Liver (tissue), 9 donors: Measurements from ENCODE around the gene TRIM67. TPM values are rescaled to one million over a fixed set of nuclear protein-coding genes. Genes with fewer than 3 reads are reported as not detected.

Experiments used
- DNase-seq: peaks from one replicate; pipeline ENCODE4 v3.0.0-alpha.2; 2017; ENCODE audit warnings: low spot score
- H3K27ac ChIP-seq, 2 donors: one replicate each; pipeline ENCODE4 v1.7.0; 2013; ENCODE audit warnings: inconsistent platforms in 2 of 2, low read length in 2 of 2, control low read depth in 1 of 2, low read depth in 1 of 2, mild to moderate bottlenecking in 1 of 2
- H3K27me3 ChIP-seq, 4 donors: one replicate each; pipeline versions ENCODE4 v1.6.1 to v1.7.0; 2013; ENCODE audit warnings: low read length in 3 of 4, inconsistent platforms in 1 of 4, mild to moderate bottlenecking in 1 of 4, moderate library complexity in 1 of 4; ENCODE audit not compliant: control insufficient read depth in 4 of 4, insufficient read depth in 4 of 4
- H3K36me3 ChIP-seq, 4 donors: one replicate each; pipeline versions ENCODE4 v1.6.1 to v1.7.0; 2013; ENCODE audit warnings: low read length in 3 of 4, mild to moderate bottlenecking in 3 of 4, low read depth in 1 of 4, moderate library complexity in 1 of 4; ENCODE audit not compliant: control insufficient read depth in 4 of 4, insufficient read depth in 3 of 4
- H3K4me1 ChIP-seq, 4 donors: one replicate each; pipeline versions ENCODE4 v1.6.1 to v1.7.0; 2013; ENCODE audit warnings: low read length in 3 of 4, mild to moderate bottlenecking in 3 of 4, moderate library complexity in 1 of 4; ENCODE audit not compliant: control insufficient read depth in 4 of 4, insufficient read depth in 4 of 4
- H3K4me3 ChIP-seq, 3 donors: one replicate each; pipeline versions ENCODE4 v1.6.1 to v1.7.0; 2013; ENCODE audit warnings: low read length in 3 of 3, control low read depth in 1 of 3, low read depth in 1 of 3, mild to moderate bottlenecking in 1 of 3
- H3K9ac ChIP-seq, 2 donors: one replicate each; pipeline ENCODE4 v1.7.0; 2013; ENCODE audit warnings: low read length in 2 of 2, mild to moderate bottlenecking in 2 of 2, moderate library complexity in 2 of 2, control low read depth in 1 of 2, low read depth in 1 of 2
- H3K9me3 ChIP-seq, 4 donors: one replicate each; pipeline versions ENCODE4 v1.6.1 to v1.7.0; 2013; ENCODE audit warnings: low read length in 3 of 4; ENCODE audit not compliant: control insufficient read depth in 4 of 4
- EGR1 ChIP-seq, 2 donors: IDR thresholded peaks; 2 replicates each; pipeline ENCODE4 v1.6.1; 2016 to 2018; ENCODE audit warnings: antibody characterized with exemption in 2 of 2, low read depth in 2 of 2
- FOXA1 ChIP-seq: IDR thresholded peaks from 2 replicates; pipeline ENCODE4 v1.6.1; 2016; ENCODE audit warnings: antibody characterized with exemption
- FOXA2 ChIP-seq: IDR thresholded peaks from 2 replicates; pipeline ENCODE4 v1.6.1; 2016; ENCODE audit warnings: antibody characterized with exemption
- GABPA ChIP-seq, 2 donors: IDR thresholded peaks in 1 of 2; conservative IDR thresholded peaks in 1 of 2; 2 replicates each; pipeline ENCODE4 v1.6.1; 2016; ENCODE audit warnings: antibody characterized with exemption in 2 of 2, mild to moderate bottlenecking in 1 of 2, moderate library complexity in 1 of 2
- HNF4A ChIP-seq, 2 donors: conservative IDR thresholded peaks; 2 replicates each; pipeline ENCODE4 v1.6.1; 2016; ENCODE audit warnings: antibody characterized with exemption in 2 of 2, mild to moderate bottlenecking in 2 of 2
- HNF4G ChIP-seq: IDR thresholded peaks from 2 replicates; pipeline ENCODE4 v1.6.1; 2016; ENCODE audit warnings: antibody characterized with exemption
- JUND ChIP-seq, 2 donors: IDR thresholded peaks; 2 replicates each; pipeline ENCODE4 v1.6.1; 2016; ENCODE audit warnings: antibody characterized with exemption in 2 of 2
- NR2F2 ChIP-seq: IDR thresholded peaks from 2 replicates; pipeline ENCODE4 v1.6.1; 2016; ENCODE audit warnings: antibody characterized with exemption
- RAD21 ChIP-seq, 2 donors: IDR thresholded peaks; 2 replicates each; pipeline ENCODE4 v1.6.1; 2016; ENCODE audit warnings: antibody characterized with exemption in 2 of 2, mild to moderate bottlenecking in 2 of 2
- RXRA ChIP-seq, 2 donors: IDR thresholded peaks; 2 replicates each; pipeline ENCODE4 v1.6.1; 2017 to 2018; ENCODE audit warnings: antibody characterized with exemption in 2 of 2, mild to moderate bottlenecking in 1 of 2
- SP1 ChIP-seq: IDR thresholded peaks from 2 replicates; pipeline ENCODE4 v1.6.1; 2018; ENCODE audit warnings: antibody characterized with exemption, mild to moderate bottlenecking
- TAF1 ChIP-seq: conservative IDR thresholded peaks from 2 replicates; pipeline ENCODE4 v1.6.1; 2016; ENCODE audit warnings: antibody characterized with exemption, mild to moderate bottlenecking
- YY1 ChIP-seq: IDR thresholded peaks from 2 replicates; pipeline ENCODE4 v1.6.1; 2016; ENCODE audit warnings: antibody characterized with exemption, mild to moderate bottlenecking
- WGBS: extraction: QIAGEN DNeasy Blood & Tissue Kit; methylation state at CpG from one replicate; pipeline ENCODE4 v1.1.7; 2013; 5-methylcytosine and 5-hydroxymethylcytosine counted together
- polyA plus RNA-seq, 2 donors: library from polyadenylated mRNA; stranded (reverse) in 1 of 2; unstranded in 1 of 2; fragments of 200-250 nt in 1 of 2; fragments of >200 nt in 1 of 2; fragmentation: Nextera tagmentation in 1 of 2; extraction: Ambion mirVana in 1 of 2; gene quantifications; one replicate each; pipeline versions ENCODE4 v1.2.1 to v1.2.3, GENCODE V29; 2013 to 2015
- total RNA-seq, 2 donors: library from RNA; depleted of rRNA; stranded (reverse); fragments of >200 nt; gene quantifications; one replicate each; pipeline ENCODE4 v1.2.3, GENCODE V29; 2014
- TF ChIP-seq, protein P1 (sequence below): IDR thresholded peaks from 2 replicates; pipeline ENCODE4 v1.6.1; 2016; ENCODE audit warnings: antibody characterized with exemption, mild to moderate bottlenecking
- TF ChIP-seq, protein P2 (sequence below): IDR thresholded peaks from 2 replicates; pipeline ENCODE4 v1.6.1; 2016; ENCODE audit warnings: antibody characterized with exemption
- TF ChIP-seq, protein P3 (sequence below): fragments of 150-350 bp; IDR thresholded peaks from 2 replicates; pipeline ENCODE4 v1.5.1; 2017; ENCODE audit warnings: improper control_type of control experiment, low read depth, low read length; ENCODE audit not compliant: missing input control
- TF ChIP-seq, protein P4 (sequence below): IDR thresholded peaks from 2 replicates; pipeline ENCODE4 v1.6.1; 2016; ENCODE audit warnings: antibody characterized with exemption
- TF ChIP-seq, protein P5 (sequence below): IDR thresholded peaks from 2 replicates; pipeline ENCODE4 v1.6.1; 2016; ENCODE audit warnings: antibody characterized with exemption
- donor health status: healthy.
- donor health status: healthy.
- donor health status: healthy.
- donor health status: healthy.
- donor health status: healthy.

The TRIM67 gene
- total and polyA plus RNA-seq, 4 donors: under 0.01 to 0.05 TPM; not detected in 2

DNA sequence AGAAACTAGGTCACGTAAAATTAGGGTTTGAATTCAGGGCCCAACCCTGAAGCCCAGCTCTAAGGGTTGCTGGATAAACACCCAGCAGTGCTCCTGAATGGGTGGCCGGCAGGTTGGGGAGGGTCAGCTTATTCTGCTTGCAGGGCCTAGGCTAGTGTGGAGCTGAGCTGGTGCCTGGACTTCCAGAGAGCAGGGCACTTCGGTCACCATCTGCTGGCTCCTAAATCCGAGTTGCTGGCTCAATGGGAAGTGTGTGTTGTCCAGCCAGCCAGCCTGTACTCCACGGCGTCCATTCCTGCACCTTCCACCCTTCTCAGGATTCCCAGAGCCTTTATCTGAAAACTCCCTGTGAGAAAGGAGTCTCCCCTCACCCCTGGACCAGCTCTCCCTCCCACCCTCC, 23.0 kb downstream of the TRIM67 start:
- peaks cover 0 to 4% (median 0%) of the 10 kb centered on the region in 4 donors for H3K9me3 ChIP-seq
- H3K27me3 ChIP-seq: peaks cover 0 to 5% (median under 1%) of the 10 kb centered on the region in 4 donors
- no peaks in the 10 kb centered on the region for H3K36me3 ChIP-seq
- H3K4me3 ChIP-seq: no peak overlapping the region
- no peak for TF ChIP-seq HNF4A (conservative IDR thresholded peaks at IDR 0.05)
- TF ChIP-seq, protein P1, sequence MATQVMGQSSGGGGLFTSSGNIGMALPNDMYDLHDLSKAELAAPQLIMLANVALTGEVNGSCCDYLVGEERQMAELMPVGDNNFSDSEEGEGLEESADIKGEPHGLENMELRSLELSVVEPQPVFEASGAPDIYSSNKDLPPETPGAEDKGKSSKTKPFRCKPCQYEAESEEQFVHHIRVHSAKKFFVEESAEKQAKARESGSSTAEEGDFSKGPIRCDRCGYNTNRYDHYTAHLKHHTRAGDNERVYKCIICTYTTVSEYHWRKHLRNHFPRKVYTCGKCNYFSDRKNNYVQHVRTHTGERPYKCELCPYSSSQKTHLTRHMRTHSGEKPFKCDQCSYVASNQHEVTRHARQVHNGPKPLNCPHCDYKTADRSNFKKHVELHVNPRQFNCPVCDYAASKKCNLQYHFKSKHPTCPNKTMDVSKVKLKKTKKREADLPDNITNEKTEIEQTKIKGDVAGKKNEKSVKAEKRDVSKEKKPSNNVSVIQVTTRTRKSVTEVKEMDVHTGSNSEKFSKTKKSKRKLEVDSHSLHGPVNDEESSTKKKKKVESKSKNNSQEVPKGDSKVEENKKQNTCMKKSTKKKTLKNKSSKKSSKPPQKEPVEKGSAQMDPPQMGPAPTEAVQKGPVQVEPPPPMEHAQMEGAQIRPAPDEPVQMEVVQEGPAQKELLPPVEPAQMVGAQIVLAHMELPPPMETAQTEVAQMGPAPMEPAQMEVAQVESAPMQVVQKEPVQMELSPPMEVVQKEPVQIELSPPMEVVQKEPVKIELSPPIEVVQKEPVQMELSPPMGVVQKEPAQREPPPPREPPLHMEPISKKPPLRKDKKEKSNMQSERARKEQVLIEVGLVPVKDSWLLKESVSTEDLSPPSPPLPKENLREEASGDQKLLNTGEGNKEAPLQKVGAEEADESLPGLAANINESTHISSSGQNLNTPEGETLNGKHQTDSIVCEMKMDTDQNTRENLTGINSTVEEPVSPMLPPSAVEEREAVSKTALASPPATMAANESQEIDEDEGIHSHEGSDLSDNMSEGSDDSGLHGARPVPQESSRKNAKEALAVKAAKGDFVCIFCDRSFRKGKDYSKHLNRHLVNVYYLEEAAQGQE: no peak
- TF ChIP-seq, protein P2, sequence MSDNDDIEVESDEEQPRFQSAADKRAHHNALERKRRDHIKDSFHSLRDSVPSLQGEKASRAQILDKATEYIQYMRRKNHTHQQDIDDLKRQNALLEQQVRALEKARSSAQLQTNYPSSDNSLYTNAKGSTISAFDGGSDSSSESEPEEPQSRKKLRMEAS: no peak
- no peak for TF ChIP-seq SP1
- no peak for TF ChIP-seq NR2F2
- TF ChIP-seq EGR1 (IDR thresholded peaks at IDR 0.05; ENCODE audit: low read depth in 2 of 2): no peak
- TF ChIP-seq FOXA2: no peak
- no peak for TF ChIP-seq GABPA (IDR thresholded peaks at IDR 0.05 in 1 of 2, conservative IDR thresholded peaks at IDR 0.05 in 1 of 2)
- TF ChIP-seq HNF4G: no peak
- no peak for TF ChIP-seq TAF1
- no peak for TF ChIP-seq RAD21 (IDR thresholded peaks at IDR 0.05)
- TF ChIP-seq, protein P3, sequence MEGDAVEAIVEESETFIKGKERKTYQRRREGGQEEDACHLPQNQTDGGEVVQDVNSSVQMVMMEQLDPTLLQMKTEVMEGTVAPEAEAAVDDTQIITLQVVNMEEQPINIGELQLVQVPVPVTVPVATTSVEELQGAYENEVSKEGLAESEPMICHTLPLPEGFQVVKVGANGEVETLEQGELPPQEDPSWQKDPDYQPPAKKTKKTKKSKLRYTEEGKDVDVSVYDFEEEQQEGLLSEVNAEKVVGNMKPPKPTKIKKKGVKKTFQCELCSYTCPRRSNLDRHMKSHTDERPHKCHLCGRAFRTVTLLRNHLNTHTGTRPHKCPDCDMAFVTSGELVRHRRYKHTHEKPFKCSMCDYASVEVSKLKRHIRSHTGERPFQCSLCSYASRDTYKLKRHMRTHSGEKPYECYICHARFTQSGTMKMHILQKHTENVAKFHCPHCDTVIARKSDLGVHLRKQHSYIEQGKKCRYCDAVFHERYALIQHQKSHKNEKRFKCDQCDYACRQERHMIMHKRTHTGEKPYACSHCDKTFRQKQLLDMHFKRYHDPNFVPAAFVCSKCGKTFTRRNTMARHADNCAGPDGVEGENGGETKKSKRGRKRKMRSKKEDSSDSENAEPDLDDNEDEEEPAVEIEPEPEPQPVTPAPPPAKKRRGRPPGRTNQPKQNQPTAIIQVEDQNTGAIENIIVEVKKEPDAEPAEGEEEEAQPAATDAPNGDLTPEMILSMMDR: no peak
- TF ChIP-seq, protein P4, sequence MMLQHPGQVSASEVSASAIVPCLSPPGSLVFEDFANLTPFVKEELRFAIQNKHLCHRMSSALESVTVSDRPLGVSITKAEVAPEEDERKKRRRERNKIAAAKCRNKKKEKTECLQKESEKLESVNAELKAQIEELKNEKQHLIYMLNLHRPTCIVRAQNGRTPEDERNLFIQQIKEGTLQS: no peak
- no peak for TF ChIP-seq JUND (IDR thresholded peaks at IDR 0.05)
- TF ChIP-seq, protein P5, sequence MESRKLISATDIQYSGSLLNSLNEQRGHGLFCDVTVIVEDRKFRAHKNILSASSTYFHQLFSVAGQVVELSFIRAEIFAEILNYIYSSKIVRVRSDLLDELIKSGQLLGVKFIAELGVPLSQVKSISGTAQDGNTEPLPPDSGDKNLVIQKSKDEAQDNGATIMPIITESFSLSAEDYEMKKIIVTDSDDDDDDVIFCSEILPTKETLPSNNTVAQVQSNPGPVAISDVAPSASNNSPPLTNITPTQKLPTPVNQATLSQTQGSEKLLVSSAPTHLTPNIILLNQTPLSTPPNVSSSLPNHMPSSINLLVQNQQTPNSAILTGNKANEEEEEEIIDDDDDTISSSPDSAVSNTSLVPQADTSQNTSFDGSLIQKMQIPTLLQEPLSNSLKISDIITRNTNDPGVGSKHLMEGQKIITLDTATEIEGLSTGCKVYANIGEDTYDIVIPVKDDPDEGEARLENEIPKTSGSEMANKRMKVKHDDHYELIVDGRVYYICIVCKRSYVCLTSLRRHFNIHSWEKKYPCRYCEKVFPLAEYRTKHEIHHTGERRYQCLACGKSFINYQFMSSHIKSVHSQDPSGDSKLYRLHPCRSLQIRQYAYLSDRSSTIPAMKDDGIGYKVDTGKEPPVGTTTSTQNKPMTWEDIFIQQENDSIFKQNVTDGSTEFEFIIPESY: no peak
- TF ChIP-seq RXRA (IDR thresholded peaks at IDR 0.05): no peak
- TF ChIP-seq YY1: no peak
- no peak for TF ChIP-seq FOXA1
- H3K27ac ChIP-seq: no peak overlapping the region
- no peaks in the 10 kb centered on the region for H3K4me1 ChIP-seq
- no peak for DNase-seq
- no peak overlapping the region for H3K9ac ChIP-seq
- 81% methylated on average over 6 of the region's 6 CpGs for WGBS
